ENCODE measurements around the gene RUBCN.
"Not testable (repeated sequence)": the region's sequence is repeated elsewhere in the genome, so short reads cannot be mapped to it uniquely, and the experiment has no call there.

RUBCN gene

DNA sequence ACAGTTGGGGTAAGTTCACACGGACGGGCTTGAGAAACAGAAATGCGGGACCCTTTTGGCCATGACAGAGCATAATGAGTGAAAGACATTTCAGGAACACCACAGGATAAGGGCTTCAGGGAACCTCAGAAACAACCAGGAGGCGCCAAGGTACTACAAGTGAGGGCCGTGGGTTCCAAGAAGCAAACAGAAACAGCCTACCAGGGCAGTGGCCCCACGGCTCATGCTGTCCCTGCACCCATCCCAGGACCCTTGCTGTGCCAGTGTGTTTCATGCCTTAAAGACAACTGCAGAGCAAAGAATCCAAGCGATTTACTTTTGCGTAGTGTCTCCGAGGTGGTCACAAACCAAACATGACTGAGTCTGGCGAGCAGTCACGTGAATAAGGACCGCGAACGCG is 54.0 kb downstream of the RUBCN start:
- DNase-seq, result no peak

DNA sequence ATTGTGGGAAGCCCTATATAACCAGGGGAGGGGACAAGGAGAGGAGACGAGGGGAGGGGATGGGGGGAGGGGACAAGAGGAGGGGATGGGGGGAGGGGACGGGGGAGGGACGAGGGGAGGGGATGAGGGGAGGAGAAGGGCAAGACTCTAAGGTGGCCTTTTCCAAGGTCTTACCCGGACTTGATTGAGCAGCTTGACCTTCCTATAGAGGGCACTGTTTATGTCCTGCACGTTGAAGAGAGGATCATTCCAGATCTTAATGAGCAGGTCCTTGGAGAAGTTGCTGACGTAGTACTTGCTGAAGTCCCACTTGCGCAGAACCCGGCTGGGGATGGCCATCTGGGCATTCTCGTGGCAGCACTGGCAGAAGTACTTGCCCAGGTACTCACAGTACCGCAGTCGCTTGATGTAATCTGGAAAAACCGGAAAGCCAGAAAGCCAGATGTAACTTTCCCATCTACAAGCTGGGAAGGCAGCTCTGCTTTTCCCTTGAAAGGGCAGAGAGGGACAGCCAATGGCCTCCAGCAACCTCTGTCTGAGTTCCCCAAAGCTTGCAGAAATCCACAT is 55.7 kb downstream of the RUBCN start:
- DNase-seq, result no peak

DNA sequence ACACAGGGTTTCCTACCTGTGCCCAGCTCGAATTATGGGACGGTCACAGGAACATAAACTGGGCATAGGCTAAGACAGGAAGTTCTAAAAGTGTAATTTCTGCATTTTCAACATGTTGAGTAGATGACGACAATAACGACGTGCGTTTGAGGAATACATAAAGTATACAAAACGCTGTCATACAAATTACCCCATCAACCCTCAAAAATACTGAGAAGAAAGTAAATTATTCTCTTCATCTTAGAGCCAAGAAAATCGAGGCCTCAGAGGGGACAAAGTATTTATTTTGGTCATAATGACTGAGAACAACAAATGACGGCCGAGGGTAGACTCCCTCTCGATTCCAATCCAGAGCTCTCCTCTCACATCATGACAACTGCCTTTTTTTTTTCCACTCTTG is 60.8 kb downstream of the RUBCN start:
- no peak for DNase-seq

DNA sequence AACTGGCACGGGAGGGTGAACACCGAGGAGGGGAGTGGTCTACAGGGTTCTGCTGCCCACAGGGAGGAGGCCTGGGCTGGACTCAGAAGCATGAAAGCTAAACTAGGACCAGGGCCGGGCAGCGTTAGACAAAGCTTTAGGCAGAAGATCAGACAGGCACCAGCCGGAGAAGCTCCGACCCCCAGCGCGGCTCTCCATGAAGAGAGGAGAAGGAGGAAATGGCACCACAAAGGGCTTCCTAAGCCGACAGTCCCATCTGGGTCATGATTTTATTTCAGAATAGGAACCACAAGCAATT is 61.2 kb downstream of the RUBCN start:
- no peak for DNase-seq

DNA sequence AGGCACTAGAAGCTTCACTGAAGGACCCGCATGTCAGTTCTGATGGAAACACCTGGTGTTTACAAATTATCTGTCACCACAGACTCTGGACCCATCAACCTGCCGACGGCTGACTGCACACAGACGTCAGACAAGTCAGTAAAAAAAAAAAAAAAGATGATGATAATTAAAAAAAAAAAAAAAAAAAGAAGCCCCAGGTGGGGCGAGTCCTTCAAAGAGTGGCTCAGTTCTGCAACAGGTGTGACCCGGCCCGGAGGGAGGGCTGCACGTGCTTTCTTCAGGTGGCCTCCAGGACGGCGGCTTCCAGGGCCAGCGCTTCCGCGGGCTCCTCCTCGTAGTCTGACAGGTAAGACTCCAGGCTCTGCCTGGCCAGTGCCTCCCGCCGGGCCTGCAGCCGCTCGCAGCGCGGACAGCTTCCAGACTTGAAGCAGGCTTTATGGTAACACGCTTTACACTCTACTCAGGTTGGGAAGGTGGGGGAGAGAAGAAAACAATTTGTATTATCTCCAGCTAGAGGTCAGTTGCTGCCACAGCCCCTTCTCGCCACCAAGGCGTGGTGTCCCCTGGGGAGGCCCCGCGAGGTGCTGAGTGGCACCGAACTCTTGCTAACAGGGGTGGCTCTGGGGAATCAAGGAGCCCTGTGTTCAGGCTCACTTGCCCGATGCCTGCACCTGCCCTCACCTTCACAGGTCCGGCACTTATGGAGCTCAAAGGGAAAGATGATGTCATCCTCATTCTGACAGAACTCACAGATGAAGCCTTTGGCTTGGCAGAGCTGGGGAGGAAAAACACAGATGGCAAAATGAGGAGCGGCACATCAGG is 61.8 kb downstream of the RUBCN start:
- no peak for DNase-seq

DNA sequence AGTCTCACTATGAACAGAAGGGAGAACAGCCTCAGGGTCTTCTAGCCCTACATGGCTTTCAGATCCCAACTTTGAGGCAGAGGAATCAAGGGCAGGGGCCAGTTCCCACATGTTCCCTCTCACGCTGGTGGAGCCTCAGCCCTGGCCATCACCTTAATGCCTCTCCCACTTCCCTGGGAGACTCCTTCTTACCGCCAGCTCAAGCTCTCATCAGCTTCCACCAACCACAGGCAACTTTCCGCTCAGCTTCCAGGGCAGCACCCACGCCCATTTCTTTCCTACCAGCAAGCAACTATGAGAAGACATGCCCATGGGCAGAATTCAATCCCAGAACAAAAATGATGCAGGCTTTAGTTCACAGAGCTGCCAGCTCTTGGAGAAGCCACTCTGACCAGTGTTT is 63.5 kb downstream of the RUBCN start:
- no peak for DNase-seq

DNA sequence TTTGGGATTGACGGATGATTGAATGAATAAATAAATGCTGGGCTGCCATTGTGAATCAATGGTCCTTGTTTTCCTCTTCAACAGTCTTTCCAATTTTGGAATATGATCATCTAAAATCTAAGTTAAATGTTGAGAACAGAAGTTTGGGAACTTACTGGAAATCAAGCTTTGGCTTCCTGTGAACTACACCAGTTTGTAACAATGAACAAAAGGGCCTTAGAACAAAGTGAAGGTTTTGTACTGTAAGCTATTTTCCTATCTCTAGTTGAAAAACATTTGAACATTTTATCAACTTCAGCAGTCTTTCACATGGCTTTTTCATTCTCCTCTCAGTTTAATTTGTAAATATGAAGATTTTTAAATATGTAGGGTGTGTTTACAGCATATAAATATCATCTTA is 66.3 kb downstream of the RUBCN start:
- no peak for DNase-seq

DNA sequence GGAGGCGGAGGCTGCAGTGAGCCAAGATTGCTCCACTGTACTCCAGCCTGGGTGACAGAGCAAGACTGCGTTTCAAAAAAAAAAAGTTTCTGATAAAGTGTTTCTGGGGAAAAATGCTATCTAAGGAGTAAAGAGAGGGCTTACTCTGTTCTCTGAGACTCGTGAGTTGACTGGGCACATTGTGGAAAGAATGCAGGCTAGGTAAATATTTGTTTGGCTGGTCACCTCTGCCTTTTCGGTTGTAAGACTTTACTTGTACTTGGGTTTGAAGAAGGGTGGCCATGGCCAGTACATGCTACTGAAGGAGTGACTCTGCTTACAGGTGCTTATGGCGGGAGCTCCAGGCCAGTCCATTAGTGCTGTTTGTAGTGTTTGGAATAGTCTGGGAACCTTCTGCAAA is 68.7 kb downstream of the RUBCN start:
- no peak for DNase-seq

DNA sequence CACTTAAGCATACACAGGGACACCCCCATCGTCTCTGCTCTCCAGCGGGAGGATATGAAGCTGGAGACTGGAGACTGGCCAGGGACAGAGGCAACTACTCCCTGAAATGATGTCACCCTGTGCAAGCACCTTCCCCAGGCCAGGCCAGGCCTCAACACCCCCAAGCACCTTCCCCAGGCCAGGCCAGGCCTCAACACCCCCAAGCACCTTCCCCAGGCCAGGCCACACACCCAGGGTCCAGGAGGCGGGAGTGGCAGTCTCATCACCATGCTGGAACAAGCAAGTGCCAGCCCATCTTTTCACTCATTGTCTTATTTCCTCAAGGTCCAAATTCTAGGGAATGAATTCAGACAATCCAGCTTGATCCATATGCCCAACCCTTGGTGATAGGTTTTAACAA is 69.4 kb downstream of the RUBCN start:
- not testable (repeated sequence) for DNase-seq

DNA sequence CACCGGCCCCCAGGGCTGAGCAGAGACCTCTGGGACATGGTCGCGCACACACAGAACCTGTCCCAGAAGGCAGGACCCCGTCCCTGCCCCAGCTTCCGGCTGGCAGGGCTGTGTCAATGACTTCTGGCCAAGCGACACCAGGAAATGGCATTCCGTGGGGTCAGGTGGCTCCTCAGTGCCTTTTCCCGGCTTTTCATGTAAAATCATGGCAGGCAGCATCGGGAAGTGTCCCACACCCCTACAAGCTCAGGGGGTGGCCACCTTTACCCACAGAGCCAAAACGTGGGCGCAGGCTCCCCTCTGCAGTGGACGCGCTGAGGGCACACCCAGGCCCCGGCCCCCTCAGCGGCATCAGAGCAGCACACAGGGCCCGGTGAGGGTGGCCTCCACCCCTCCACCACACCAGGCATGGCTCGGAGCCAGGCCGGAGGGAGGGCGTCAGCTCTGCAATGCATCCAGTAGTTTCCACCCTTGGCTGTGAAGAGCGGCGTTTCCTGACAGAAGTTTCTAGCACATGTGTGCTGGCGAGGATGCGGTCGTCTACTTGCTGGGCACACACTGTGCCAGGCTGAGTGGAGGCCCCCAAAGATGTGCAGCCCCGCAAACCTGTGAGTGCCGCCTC is 70.4 kb downstream of the RUBCN start:
- not testable (repeated sequence) for DNase-seq

DNA sequence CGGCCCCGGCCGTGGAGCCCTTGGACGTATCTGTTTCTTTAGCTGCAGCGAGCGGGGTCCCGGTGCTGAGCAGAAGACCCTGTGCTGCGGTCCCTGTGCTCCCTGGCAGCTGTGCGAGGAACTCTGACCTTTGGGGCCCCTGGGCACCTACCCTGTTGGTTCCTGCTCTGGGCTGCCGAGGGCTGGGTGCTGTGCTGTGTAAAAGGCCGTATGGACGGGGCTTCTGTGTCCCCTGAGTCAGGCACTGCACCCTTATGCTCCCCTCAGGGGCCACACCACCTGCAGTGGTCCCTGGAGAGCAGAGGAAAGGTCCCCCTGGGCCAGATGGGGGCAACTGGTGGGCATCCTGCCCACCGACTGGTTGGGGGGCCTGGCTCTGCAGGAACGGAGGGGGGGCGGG is 71.2 kb downstream of the RUBCN start:
- DNase-seq, result not testable (repeated sequence)

DNA sequence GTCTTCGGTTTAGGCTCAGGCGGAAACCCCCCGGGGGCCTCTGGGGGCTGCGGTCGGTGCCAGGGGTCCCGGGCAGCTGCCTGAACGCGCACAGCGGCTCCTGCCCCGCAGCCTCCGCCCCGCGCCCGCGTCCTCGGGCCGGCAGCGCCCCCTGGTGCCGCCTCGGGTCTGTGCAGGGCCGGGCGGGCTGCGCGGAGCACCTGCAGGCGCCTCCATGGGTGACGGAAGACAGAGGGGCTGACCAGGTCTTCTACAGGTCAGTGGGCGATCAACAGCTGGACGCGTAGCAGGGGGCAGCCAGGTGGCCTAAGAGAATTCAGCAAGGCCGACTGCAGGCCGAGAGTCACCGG is 71.6 kb downstream of the RUBCN start:
- DNase-seq, result not testable (repeated sequence)

DNA sequence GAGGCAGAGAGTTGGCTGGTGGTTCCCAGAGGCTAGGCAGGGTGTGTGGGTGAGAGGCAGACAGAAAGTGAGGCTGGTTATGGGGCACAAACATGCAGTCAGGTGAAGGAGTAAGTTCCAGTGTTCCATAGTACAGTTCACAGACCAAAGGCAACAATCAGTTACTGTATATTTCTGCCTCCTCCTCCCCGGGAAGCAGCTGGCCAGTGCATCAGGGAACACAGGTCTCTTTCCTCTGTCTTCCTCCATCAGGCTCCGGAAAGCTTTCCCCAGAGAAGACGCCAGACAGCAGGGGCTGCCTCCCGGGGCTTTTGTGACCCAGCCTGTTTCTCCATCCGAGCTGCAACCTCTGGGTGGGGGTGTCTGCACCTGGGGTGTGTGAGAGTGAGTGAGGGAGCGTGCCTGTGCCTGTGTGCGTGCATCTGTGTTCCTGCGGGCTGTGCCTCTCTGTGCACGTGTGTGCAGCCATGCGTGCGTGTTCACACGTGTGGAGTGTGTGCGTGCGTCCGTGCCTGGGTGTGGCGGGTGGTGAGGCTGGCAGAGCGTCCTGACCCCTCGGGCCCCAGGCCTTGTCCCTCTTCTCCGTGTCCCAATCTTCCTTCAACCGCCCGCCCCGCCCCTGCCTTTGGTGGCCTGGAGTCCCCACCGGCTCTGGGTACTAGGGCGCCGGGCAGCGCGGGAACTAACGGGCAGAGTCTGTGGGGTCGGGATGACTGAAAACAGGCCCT is 72.1 kb downstream of the RUBCN start:
- not testable (repeated sequence) for DNase-seq

DNA sequence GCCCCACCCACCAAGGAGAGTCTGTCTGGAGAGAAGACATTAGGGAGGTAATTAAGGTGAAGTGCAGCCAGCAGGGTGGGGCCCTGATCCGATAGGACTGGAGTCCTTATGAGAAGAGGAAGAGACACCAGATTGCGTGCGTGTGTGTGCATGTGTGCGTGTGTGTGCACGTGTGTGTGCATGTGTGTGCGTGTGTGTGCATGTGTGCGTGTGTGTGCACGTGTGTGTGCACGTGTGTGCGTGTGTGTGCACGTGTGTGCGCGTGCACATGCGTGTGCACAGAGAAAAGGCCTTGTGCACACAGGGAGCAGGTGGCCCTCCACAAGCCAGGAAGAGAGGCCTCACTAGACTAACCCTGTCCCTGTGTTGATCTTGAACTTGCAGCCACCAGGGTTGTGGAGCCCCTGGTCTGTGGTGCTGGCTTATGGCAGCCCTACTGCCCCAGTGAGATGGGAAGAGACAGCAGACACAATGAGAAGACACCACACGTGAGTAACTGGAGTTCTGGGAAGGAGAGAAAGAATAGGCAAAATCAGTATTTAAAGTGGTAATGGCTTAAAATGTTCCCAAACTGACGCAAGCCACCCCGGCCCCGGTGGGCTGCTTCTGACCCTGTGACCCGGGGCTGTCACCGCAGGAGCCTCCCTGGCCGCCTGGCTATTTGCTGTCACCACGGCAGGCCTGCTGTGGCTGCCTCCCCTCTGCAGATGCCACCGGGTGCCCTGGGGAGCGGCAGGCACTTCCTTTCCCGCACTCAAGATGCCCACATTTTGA is 73.2 kb downstream of the RUBCN start:
- DNase-seq, result not testable (repeated sequence)

DNA sequence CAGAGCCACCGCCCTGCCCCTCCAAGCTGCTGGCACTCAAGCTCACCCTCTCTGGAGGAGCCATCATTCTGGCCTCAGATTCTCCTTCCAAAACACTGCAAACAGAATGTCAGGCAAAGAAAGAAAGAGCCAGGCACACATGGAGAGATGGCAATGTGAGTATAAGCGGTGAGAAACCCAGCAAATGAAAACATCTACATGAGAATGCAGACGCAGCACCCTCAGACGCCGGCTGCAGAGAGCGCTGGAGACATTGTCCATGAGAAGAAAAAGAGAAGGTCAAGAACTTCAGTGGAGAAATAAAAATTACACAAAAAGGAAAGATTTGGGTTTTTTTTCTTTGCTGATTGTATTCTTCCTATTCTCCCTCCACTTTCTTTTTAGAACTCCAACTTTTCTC is 74.4 kb downstream of the RUBCN start:
- DNase-seq, result not testable (repeated sequence)

DNA sequence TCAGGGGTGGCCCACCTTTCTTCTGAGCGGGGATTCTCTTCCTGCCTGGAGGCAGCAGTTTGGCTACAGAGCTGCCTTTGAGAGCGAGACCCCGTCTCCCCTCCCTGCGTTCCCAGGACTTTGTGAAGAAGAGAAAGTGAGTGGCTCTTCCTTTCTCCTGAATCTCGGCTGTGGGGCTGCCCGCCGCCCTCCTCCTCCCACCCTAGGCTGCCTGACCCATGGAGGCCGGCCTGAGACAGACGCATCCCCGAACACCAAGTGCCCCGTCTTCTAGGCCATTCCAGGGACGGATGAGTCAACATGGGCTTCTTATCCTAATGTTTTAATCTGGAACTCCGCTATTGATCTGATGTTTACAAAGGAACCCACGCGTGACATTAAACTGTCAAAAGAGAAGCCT is 74.8 kb downstream of the RUBCN start:
- not testable (repeated sequence) for DNase-seq

DNA sequence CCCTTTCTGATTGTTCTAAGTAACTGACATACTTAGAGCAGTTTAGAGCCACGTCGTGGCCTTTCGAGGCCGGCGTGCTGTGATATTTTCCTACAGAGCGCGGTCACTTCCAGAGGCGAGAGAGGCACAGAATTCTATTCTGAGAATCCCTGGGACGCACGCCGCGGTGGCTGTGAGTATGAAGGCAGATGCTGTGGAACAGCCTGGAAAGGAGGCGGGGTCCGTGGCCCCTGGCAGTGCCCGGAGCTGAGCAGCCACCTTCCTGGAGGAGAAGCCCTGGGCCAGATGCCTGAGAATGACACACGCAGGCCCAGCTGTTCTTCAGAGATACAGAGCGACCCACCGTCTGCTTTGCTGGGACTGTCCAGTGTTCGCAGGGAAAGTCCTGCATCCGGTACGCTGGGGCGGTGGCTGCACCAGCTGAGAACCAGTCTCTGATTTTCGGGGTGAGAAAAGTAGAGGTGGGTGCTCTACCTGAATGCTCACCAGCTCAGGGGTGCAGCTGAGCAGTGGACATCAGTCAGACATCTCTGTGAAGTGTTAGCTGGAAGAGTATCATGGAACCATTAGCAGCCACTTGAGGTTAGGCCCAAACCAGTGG is 75.4 kb downstream of the RUBCN start:
- not testable (repeated sequence) for DNase-seq

DNA sequence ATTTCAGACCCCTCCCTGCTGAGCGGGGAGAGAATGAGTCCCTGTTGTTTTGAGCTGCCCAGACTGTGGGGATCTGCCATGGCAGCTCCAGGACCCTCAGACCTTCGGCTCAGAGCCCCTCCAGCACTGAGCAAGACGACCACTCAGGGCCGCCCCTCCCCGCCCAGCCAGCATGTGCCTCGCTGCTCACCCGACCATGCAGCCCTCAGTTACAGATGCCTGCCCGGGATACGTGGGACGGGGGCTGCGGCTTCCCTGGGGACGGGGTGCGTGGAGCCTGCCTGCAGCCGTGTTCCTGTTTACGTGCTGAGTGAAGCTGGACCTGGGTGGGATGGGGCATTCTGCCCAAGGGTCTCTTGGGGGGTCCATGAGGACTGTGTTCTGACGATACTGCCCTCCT is 77.0 kb downstream of the RUBCN start:
- DNase-seq, result not testable (repeated sequence)

DNA sequence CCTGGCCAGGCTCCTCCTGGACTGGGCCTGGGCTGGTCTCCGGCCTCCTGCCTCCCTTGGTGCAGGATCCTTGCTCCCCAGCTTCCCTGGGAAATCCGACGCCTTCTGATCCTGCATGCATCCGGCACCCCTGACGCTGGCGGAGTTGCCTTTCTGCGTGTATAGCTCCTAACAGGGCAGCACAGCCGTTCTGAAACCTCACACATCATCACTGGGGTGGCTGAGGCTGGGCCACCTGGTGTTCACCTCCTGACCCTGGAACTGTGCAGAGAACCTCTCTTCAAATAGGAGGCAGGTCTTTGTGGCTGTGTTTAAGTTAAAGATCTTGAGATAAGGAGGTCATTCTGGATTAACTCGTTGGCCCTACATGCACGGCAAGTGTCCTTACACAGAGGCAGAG is 77.6 kb downstream of the RUBCN start:
- DNase-seq, result not testable (repeated sequence)

DNA sequence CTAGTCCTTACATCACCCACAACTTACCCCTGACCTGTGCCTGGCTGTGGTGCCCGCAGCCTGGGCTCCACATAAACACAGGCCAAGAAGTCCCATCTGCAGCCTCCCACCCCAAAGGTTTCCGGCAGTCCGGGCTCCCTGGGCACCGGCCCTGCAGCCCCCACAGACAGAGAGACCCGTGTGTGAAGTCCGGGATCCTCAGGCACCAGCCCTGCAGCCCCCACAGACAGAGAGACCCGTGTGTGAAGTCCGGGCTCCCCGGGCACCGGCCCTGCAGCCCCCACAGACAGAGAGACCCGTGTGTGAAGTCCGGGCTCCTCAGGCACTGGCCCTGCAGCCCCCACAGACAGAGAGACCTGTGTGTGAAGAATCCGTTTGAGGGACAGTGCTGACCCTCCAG is 78.0 kb downstream of the RUBCN start:
- not testable (repeated sequence) for DNase-seq

DNA sequence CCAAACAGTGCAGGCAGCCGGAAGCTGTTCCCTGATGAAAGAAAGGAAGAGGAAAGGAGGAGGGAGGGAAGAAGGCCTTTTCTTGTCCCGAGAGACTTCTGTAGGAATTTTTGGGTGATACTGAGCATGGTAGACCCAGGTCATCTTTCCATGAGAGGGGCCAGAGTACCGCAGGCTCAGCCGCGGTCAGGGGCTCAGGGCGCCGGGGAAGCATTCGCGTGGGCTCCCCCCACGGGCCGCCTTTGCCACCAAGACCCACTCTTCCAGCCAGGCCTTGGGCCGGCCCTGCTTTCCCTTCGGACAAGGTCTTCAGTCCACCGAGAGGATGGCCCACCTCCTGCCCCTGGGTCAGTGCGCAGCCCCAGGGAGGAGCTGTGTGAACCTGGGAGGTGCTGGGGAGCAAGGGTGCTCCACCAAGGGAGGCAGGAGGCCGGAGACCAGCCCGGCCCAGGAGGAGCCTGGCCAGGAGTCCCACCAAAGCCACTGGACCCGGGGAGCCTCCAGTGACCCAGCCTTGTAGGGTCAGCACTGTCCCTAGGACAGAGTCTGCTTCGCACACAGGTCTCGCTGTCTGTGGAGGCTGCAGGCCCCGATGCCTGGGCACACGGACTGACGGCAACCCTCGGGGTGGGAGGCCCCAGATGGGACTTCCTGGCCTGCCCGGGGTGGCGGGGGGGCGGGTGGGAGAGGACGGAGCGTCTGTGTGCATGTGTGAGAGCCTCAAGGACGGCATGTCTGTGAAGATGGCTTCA is 79.0 kb downstream of the RUBCN start:
- DNase-seq, result not testable (repeated sequence)

DNA sequence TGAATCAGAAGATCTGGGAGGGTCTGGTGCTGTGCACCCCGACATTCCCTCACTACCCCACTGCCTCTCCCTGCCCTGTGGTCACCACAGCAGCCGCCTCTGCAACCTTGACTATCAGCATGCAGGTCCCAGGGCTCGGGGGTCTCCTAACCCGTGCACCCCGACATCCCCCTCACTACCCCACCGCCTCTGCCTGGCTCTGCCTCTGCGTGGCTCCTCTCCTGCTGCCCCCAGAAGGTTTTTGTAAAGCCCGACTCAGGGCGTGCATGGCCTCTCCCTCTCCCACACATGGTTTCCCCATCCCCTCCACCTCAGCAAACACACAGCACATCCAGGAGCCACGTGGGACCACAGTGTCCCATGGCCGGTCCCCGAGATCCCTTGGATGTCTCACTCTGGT is 79.7 kb downstream of the RUBCN start:
- not testable (repeated sequence) for DNase-seq

Data from NCI-H2171 (cell line).